ENCODE results near the gene ARHGAP4. TPM values are rescaled to one million over a fixed set of nuclear protein-coding genes. Genes with fewer than 3 reads are reported as not detected.

The ARHGAP4 gene
- total RNA-seq, 1 donor from 2014 or later: 72.2 TPM

- Mint-ChIP-seq H3K9me3 (ENCODE audit: unreplicated experiment) (no peaks in the 10 kb centered on the region), H3K36me3 (ENCODE audit: low read depth, unreplicated experiment) (peaks cover 11% of the 10 kb centered on the region), H3K4me3 (ENCODE audit: unreplicated experiment) (no peak overlapping the region), H3K27ac (ENCODE audit: unreplicated experiment) (no peak overlapping the region), H3K4me1 (ENCODE audit: unreplicated experiment) (peaks cover 3% of the 10 kb centered on the region), H3K27me3 (ENCODE audit: unreplicated experiment) (peaks cover 7% of the 10 kb centered on the region)
- no peak for DNase-seq (ENCODE audit: low spot score)
- no peak for TF ChIP-seq CTCF (IDR thresholded peaks at IDR 0.05; ENCODE audit: unreplicated experiment)
Observed at GRCh38 chrX:153930011-153930910, 4.2 kb upstream of the ARHGAP4 start.

- no peak for TF ChIP-seq CTCF (IDR thresholded peaks at IDR 0.05; ENCODE audit: unreplicated experiment)
- H3K27ac Mint-ChIP-seq (ENCODE audit: unreplicated experiment): no peak overlapping the region
- peaks cover 7% of the 10 kb centered on the region for H3K27me3 Mint-ChIP-seq (ENCODE audit: unreplicated experiment)
- H3K4me1 Mint-ChIP-seq (ENCODE audit: unreplicated experiment): peaks cover 6% of the 10 kb centered on the region
- no peaks in the 10 kb centered on the region for H3K9me3 Mint-ChIP-seq (ENCODE audit: unreplicated experiment)
- H3K4me3 Mint-ChIP-seq (ENCODE audit: unreplicated experiment): no peak overlapping the region
- H3K36me3 Mint-ChIP-seq (ENCODE audit: low read depth, unreplicated experiment): peaks cover 11% of the 10 kb centered on the region
- DNase-seq (ENCODE audit: low spot score): no peak
Observed at GRCh38 chrX:153929576-153929975, 3.5 kb upstream of the ARHGAP4 start.

- Mint-ChIP-seq H3K4me3 (ENCODE audit: unreplicated experiment) (no peak overlapping the region), H3K9me3 (ENCODE audit: unreplicated experiment) (no peaks in the 10 kb centered on the region), H3K4me1 (ENCODE audit: unreplicated experiment) (peaks cover 10% of the 10 kb centered on the region)
Observed at GRCh38 chrX:153928846-153929245, 2.8 kb upstream of the ARHGAP4 start.

GRCh38 chrX:153927922-153928760 lies 2.1 kb upstream of the ARHGAP4 start:
- Mint-ChIP-seq H3K27ac (ENCODE audit: unreplicated experiment) (peak overlapping the region; percentile 80), H3K4me3 (ENCODE audit: unreplicated experiment) (peak overlapping the region; percentile 78), H3K9me3 (ENCODE audit: unreplicated experiment) (no peaks in the 10 kb centered on the region), H3K36me3 (ENCODE audit: low read depth, unreplicated experiment) (peaks cover 11% of the 10 kb centered on the region), H3K27me3 (ENCODE audit: unreplicated experiment) (peaks cover 6% of the 10 kb centered on the region), H3K4me1 (ENCODE audit: unreplicated experiment) (peaks cover 10% of the 10 kb centered on the region)
- peak; percentile 86 for DNase-seq (ENCODE audit: low spot score)
- no peak for TF ChIP-seq CTCF (IDR thresholded peaks at IDR 0.05; ENCODE audit: unreplicated experiment)

More at GRCh38 chrX:153928846-153929245, 2.8 kb upstream of the ARHGAP4 start:
- DNase-seq (ENCODE audit: low spot score): no peak
- no peak for TF ChIP-seq CTCF (IDR thresholded peaks at IDR 0.05; ENCODE audit: unreplicated experiment)
- H3K36me3 Mint-ChIP-seq (ENCODE audit: low read depth, unreplicated experiment): peaks cover 11% of the 10 kb centered on the region
- peak overlapping the region; percentile 67 for H3K27ac Mint-ChIP-seq (ENCODE audit: unreplicated experiment)
- peaks cover 6% of the 10 kb centered on the region for H3K27me3 Mint-ChIP-seq (ENCODE audit: unreplicated experiment)
